Tibial artery (tissue), 4 donors: ENCODE results near the gene YBEY.

ENCODE experiments used
- DNase-seq, 2 donors: peaks; one replicate each; pipeline ENCODE4 v3.0.0-alpha.2; 2019
- H3K27ac ChIP-seq, 2 donors: fragments of 200-600 bp; sonication (generic) in 1 of 2; 1 replicate in 1 of 2; 2 replicates in 1 of 2; pipeline ENCODE4 v1.5.1; 2018 to 2019; ENCODE audit warnings: mild to moderate bottlenecking in 1 of 2
- H3K27me3 ChIP-seq, 2 donors: fragments of 200-600 bp; sonication (generic) in 1 of 2; one replicate each; pipeline versions ENCODE4 v1.5.1 to v1.6.0; 2016 to 2019
- H3K36me3 ChIP-seq, 3 donors: fragments of 200-600 bp; sonication (generic) in 2 of 3; one replicate each; pipeline ENCODE4 v1.5.1; 2016 to 2019; ENCODE audit warnings: mild to moderate bottlenecking in 2 of 3
- H3K4me1 ChIP-seq, 4 donors: fragments of 200-600 bp; sonication (generic) in 2 of 4; 1 replicate in 3 of 4; 2 replicates in 1 of 4; pipeline ENCODE4 v1.5.1; 2016 to 2019
- H3K4me3 ChIP-seq, 2 donors: fragments of 200-600 bp; sonication (generic) in 1 of 2; 1 replicate in 1 of 2; 2 replicates in 1 of 2; pipeline ENCODE4 v1.5.1; 2018 to 2019; ENCODE audit warnings: mild to moderate bottlenecking in 2 of 2
- H3K9me3 ChIP-seq, 3 donors: fragments of 200-600 bp; sonication (generic) in 1 of 3; one replicate each; pipeline ENCODE4 v1.5.1; 2016 to 2019
- CTCF ChIP-seq, 2 experiments: fragments of 200-600 bp in 1 of 2; fragments of 450-650 bp in 1 of 2; IDR thresholded peaks; one replicate each; pipeline ENCODE4 v1.5.1; 2017 to 2019; ENCODE audit warnings: antibody characterized with exemption in 2 of 2, mild to moderate bottlenecking in 1 of 2, moderate library complexity in 1 of 2
- intact Hi-C: fragments of 100-400 bp; cut with DNase I; formaldehyde crosslinking; loops from one replicate; pipeline ENCODE4 v1.15.0; 2023; ENCODE audit warnings: low total_unique reads

Gene YBEY

GRCh38 chr21:46295996-46296752 lies 10.0 kb downstream of the YBEY start:
- Histone ChIP-seq H3K9me3 (no peaks in the 10 kb centered on the region), H3K4me3 (peak overlapping the region; percentile 11 to 41), H3K27ac (peak overlapping the region; percentile 26 to 73), H3K36me3 (peaks cover 0 to 21% (median 9%) of the 10 kb centered on the region in 3 donors), H3K4me1 (peaks cover 0 to 12% (median 11%) of the 10 kb centered on the region in 4 donors), H3K27me3 (peaks cover 0 to 18% of the 10 kb centered on the region in 2 donors)
- TF ChIP-seq CTCF (IDR thresholded peaks at IDR 0.05): no peak
- intact Hi-C loops: no loop called here
- peak; percentile 86 to 91 for DNase-seq

- Histone ChIP-seq H3K9me3 (no peaks in the 10 kb centered on the region), H3K27me3 (peaks cover 0 to 18% of the 10 kb centered on the region in 2 donors), H3K4me3 (peak overlapping the region; percentile 41 to 58), H3K36me3 (peaks cover 0 to 19% (median 0%) of the 10 kb centered on the region in 3 donors), H3K4me1 (peaks cover 0 to 12% (median 11%) of the 10 kb centered on the region in 4 donors), H3K27ac (peak overlapping the region; percentile 7 to 34)
- no peak for TF ChIP-seq CTCF (IDR thresholded peaks at IDR 0.05)
- intact Hi-C loops: no loop called here
- no peak for DNase-seq
Observed at GRCh38 chr21:46297338-46298271, 11.5 kb downstream of the YBEY start.

- Histone ChIP-seq H3K27ac (no peak overlapping the region), H3K4me3 (no peak overlapping the region), H3K36me3 (peaks cover 0 to 19% (median 0%) of the 10 kb centered on the region in 3 donors), H3K27me3 (peaks cover 0 to 18% of the 10 kb centered on the region in 2 donors), H3K9me3 (no peaks in the 10 kb centered on the region), H3K4me1 (peaks cover 0 to 12% (median 11%) of the 10 kb centered on the region in 4 donors)
- DNase-seq: no peak
- no peak for TF ChIP-seq CTCF (IDR thresholded peaks at IDR 0.05)
- intact Hi-C loops: no loop called here
Observed at GRCh38 chr21:46299167-46299566, 13.0 kb downstream of the YBEY start.

- no peak for DNase-seq
- no peak overlapping the region for H3K27ac ChIP-seq
- no peak overlapping the region for H3K4me3 ChIP-seq
- peaks cover 0 to 26% (median 0%) of the 10 kb centered on the region in 3 donors for H3K36me3 ChIP-seq
- no peaks in the 10 kb centered on the region for H3K9me3 ChIP-seq
- H3K27me3 ChIP-seq: peaks cover 0 to 10% of the 10 kb centered on the region in 2 donors
- TF ChIP-seq CTCF (IDR thresholded peaks at IDR 0.05): no peak
- intact Hi-C loops: no loop called here
- H3K4me1 ChIP-seq: peaks cover 0 to 12% (median 11%) of the 10 kb centered on the region in 4 donors
Observed at GRCh38 chr21:46301759-46302158, 15.6 kb downstream of the YBEY start.

GRCh38 chr21:46304437-46304836 lies 18.3 kb downstream of the YBEY start:
- no peak for TF ChIP-seq CTCF (IDR thresholded peaks at IDR 0.05)
- intact Hi-C loops: no loop called here
- Histone ChIP-seq H3K36me3 (peaks cover 0 to 35% (median 0%) of the 10 kb centered on the region in 3 donors), H3K27me3 (no peaks in the 10 kb centered on the region), H3K4me1 (no peaks in the 10 kb centered on the region), H3K9me3 (no peaks in the 10 kb centered on the region), H3K4me3 (no peak overlapping the region), H3K27ac (no peak overlapping the region)
- no peak for DNase-seq
